Ishikawa (cell line): ENCODE measurements around the gene ARHGAP31.
A peak's percentile ranks its signal among the peaks of the same experiment; 100 is the strongest.

Source experiments
- CEBPB ChIP-seq: IDR thresholded peaks from 2 replicates; pipeline ENCODE4 v1.6.1; 2012
- EGR1 ChIP-seq: IDR thresholded peaks from 2 replicates; pipeline ENCODE4 v1.6.1; 2012
- EP300 ChIP-seq: IDR thresholded peaks from 2 replicates; pipeline ENCODE4 v1.6.1; 2012; ENCODE audit warnings: borderline replicate concordance
- FOXM1 ChIP-seq: IDR thresholded peaks from 2 replicates; pipeline ENCODE4 v1.6.1; 2012; ENCODE audit warnings: low read depth, borderline replicate concordance
- NFIC ChIP-seq: IDR thresholded peaks from 2 replicates; pipeline ENCODE4 v1.6.1; 2012
- RAD21 ChIP-seq: IDR thresholded peaks from 2 replicates; pipeline ENCODE4 v1.6.1; 2012; ENCODE audit warnings: low read depth
- YY1 ChIP-seq: IDR thresholded peaks from 2 replicates; pipeline ENCODE4 v1.6.1; 2012; ENCODE audit warnings: low read depth
- ZBTB7A ChIP-seq: IDR thresholded peaks from 2 replicates; pipeline ENCODE4 v1.6.1; 2012; ENCODE audit warnings: low read depth
- TF ChIP-seq, protein P1 (sequence below): IDR thresholded peaks from 2 replicates; pipeline ENCODE4 v1.6.1; 2012; ENCODE audit warnings: low read depth, mild to moderate bottlenecking

GRCh38 chr3:119420196-119420595, 126.0 kb downstream of the ARHGAP31 start:
- TF ChIP-seq EP300 (no peak), CEBPB (no peak), YY1 (no peak), EGR1 (no peak), FOXM1 (no peak), RAD21 (peak; percentile 11; the same call in 1 of the 2 replicates), NFIC (no peak), ZBTB7A (no peak)
- TF ChIP-seq, protein P1, sequence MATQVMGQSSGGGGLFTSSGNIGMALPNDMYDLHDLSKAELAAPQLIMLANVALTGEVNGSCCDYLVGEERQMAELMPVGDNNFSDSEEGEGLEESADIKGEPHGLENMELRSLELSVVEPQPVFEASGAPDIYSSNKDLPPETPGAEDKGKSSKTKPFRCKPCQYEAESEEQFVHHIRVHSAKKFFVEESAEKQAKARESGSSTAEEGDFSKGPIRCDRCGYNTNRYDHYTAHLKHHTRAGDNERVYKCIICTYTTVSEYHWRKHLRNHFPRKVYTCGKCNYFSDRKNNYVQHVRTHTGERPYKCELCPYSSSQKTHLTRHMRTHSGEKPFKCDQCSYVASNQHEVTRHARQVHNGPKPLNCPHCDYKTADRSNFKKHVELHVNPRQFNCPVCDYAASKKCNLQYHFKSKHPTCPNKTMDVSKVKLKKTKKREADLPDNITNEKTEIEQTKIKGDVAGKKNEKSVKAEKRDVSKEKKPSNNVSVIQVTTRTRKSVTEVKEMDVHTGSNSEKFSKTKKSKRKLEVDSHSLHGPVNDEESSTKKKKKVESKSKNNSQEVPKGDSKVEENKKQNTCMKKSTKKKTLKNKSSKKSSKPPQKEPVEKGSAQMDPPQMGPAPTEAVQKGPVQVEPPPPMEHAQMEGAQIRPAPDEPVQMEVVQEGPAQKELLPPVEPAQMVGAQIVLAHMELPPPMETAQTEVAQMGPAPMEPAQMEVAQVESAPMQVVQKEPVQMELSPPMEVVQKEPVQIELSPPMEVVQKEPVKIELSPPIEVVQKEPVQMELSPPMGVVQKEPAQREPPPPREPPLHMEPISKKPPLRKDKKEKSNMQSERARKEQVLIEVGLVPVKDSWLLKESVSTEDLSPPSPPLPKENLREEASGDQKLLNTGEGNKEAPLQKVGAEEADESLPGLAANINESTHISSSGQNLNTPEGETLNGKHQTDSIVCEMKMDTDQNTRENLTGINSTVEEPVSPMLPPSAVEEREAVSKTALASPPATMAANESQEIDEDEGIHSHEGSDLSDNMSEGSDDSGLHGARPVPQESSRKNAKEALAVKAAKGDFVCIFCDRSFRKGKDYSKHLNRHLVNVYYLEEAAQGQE: no peak
